Endothelial cell of hepatic sinusoid (primary cell): Measurements from ENCODE around the gene PALLD.

Source experiments
- in situ Hi-C: cut with HindIII; loops from 2 replicates; pipeline ENCODE4 v1.10.0; 2017; ENCODE audit warnings: low sequenced_read_pairs

PALLD gene

GRCh38 chr4:168551211-168551610, 54.4 kb downstream of the PALLD start:
- in situ Hi-C loops = no loop called here

GRCh38 chr4:168551945-168552695, 55.3 kb downstream of the PALLD start:
- in situ Hi-C loops = no loop called here

- in situ Hi-C loops = no loop called here
These were observed 57.0 kb downstream of the PALLD start for GRCh38 chr4:168553714-168554370.

GRCh38 chr4:168555437-168555836, 58.6 kb downstream of the PALLD start:
- in situ Hi-C loops = no loop called here

GRCh38 chr4:168557658-168558057, 60.8 kb downstream of the PALLD start:
- in situ Hi-C loops = no loop called here

- in situ Hi-C loops = no loop called here
These were observed 61.7 kb downstream of the PALLD start for GRCh38 chr4:168558599-168558998.

GRCh38 chr4:168560184-168561180, 63.6 kb downstream of the PALLD start:
- in situ Hi-C loops = no loop called here

GRCh38 chr4:168562041-168562571, 65.3 kb downstream of the PALLD start:
- in situ Hi-C loops = no loop called here

GRCh38 chr4:168564023-168564422, 67.2 kb downstream of the PALLD start:
- in situ Hi-C loops = no loop called here

GRCh38 chr4:168565130-168565529, 68.3 kb downstream of the PALLD start:
- in situ Hi-C loops = no loop called here

- in situ Hi-C loops = no loop called here
These were observed 69.9 kb downstream of the PALLD start for GRCh38 chr4:168566726-168567125.

GRCh38 chr4:168569066-168569930, 72.4 kb downstream of the PALLD start:
- in situ Hi-C loops = no loop called here

GRCh38 chr4:168569931-168570276, 73.1 kb downstream of the PALLD start:
- in situ Hi-C loops = no loop called here

- in situ Hi-C loops = no loop called here
These were observed 73.6 kb downstream of the PALLD start for GRCh38 chr4:168570466-168570865.

GRCh38 chr4:168572002-168572401, 75.2 kb downstream of the PALLD start:
- in situ Hi-C loops = no loop called here

GRCh38 chr4:168573870-168574269, 77.0 kb downstream of the PALLD start:
- in situ Hi-C loops = no loop called here

- in situ Hi-C loops = no loop called here
These were observed 77.9 kb downstream of the PALLD start for GRCh38 chr4:168574581-168575295.

- in situ Hi-C loops = no loop called here
These were observed 78.6 kb downstream of the PALLD start for GRCh38 chr4:168575473-168575872.

GRCh38 chr4:168577624-168578023, 80.8 kb downstream of the PALLD start:
- in situ Hi-C loops = no loop called here

- in situ Hi-C loops = no loop called here
These were observed 83.4 kb downstream of the PALLD start for GRCh38 chr4:168580228-168580627.
